SH-SY5Y (cell line): ENCODE data around the gene PSMA7.

Experiments used
- GATA2 ChIP-seq: IDR thresholded peaks from 2 replicates; pipeline ENCODE4 v1.6.1; 2011; ENCODE audit warnings: mild to moderate bottlenecking, low read depth, low read length
- GATA3 ChIP-seq: IDR thresholded peaks from 2 replicates; pipeline ENCODE4 v1.6.1; 2011; ENCODE audit warnings: low read depth, mild to moderate bottlenecking, low read length, moderate library complexity

- no peak for TF ChIP-seq GATA2
- no peak for TF ChIP-seq GATA3
These were observed 44.0 kb upstream of the PSMA7 start for GRCh38 chr20:62186887-62187866.
